Adrenal gland (tissue), 5 donors: Measurements from ENCODE around the gene RBM34.

Experiments
- POLR2A ChIP-seq, 2 donors: fragments of 450-650 bp; IDR thresholded peaks; one replicate each; pipeline ENCODE4 v1.6.1; 2017; ENCODE audit warnings: antibody characterized with exemption in 2 of 2, mild to moderate bottlenecking in 2 of 2, moderate library complexity in 1 of 2
- TF ChIP-seq, protein P1 (sequence below), 6 experiments: fragments of 450-650 bp in 4 of 6; fragments of 200-600 bp in 2 of 6; sonication (generic) in 1 of 6; IDR thresholded peaks; 1 replicate in 5 of 6; 2 replicates in 1 of 6; pipeline versions ENCODE4 v1.5.1 to v1.8.0; 2016 to 2021; ENCODE audit warnings: antibody characterized with exemption in 6 of 6, mild to moderate bottlenecking in 2 of 6, moderate library complexity in 1 of 6
- donor health status: DM: no; HTN: no; CAD: no.

DNA sequence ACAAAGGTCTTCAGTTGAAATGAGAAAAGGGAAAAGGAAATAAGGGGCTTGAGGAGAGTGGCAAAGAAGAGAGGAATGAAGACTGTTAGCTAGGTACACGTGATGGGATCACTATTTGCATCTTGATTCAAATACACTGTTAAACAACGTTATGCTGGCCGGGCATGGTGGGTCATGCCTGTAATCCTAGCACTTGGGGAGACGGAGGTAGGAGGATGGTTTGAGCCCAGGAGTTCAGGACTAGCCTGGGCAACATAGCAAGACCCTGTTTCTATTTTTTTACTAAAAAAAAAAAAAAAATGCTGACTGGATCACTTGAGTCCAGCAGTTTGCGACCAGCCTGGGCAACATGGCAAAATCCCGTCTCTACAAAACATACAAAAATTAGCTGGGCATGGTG, 2.4 kb downstream of the RBM34 start:
- TF ChIP-seq, protein P1, sequence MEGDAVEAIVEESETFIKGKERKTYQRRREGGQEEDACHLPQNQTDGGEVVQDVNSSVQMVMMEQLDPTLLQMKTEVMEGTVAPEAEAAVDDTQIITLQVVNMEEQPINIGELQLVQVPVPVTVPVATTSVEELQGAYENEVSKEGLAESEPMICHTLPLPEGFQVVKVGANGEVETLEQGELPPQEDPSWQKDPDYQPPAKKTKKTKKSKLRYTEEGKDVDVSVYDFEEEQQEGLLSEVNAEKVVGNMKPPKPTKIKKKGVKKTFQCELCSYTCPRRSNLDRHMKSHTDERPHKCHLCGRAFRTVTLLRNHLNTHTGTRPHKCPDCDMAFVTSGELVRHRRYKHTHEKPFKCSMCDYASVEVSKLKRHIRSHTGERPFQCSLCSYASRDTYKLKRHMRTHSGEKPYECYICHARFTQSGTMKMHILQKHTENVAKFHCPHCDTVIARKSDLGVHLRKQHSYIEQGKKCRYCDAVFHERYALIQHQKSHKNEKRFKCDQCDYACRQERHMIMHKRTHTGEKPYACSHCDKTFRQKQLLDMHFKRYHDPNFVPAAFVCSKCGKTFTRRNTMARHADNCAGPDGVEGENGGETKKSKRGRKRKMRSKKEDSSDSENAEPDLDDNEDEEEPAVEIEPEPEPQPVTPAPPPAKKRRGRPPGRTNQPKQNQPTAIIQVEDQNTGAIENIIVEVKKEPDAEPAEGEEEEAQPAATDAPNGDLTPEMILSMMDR (IDR thresholded peaks at IDR 0.05): no peak
- no peak for TF ChIP-seq POLR2A (IDR thresholded peaks at IDR 0.05)
